Measurements from ENCODE around the gene CENPL.

CENPL gene

GRCh38 chr1:173824315-173825081 is at the start of gene CENPL, which contains the start of gene DARS2:
CENPL (minus strand) TSS chr1:173824883; CDS start chr1:173811299, 13,584 bp downstream.
DARS2 (plus strand) TSS chr1:173824673; CDS start chr1:173825230, 557 bp downstream.
- Mint-ChIP-seq H3K4me1 (peaks cover 20 to 47% of the 10 kb centered on the region in 2 donors), H3K9me3 (no peaks in the 10 kb centered on the region), H3K27ac (peak within 1 kb of the TSS; percentile 99), H3K27me3 (no peaks in the 10 kb centered on the region), H3K36me3 (peaks cover 16 to 23% of the 10 kb centered on the region in 2 donors), H3K4me3 (peak within 1 kb of the TSS; percentile 93 to 98)
- DNase-seq = peak; percentile 92
- ATAC-seq (replicated peaks) = peak; percentile 87 to 89

- H3K9me3 Mint-ChIP-seq = no peaks in the 10 kb centered on the region
Observed at GRCh38 chr1:173871500-173871899, 46.8 kb upstream of the CENPL start.

GRCh38 chr1:173871091-173871490 is 46.4 kb upstream of the CENPL start:
- no peaks in the 10 kb centered on the region for H3K9me3 Mint-ChIP-seq
- ATAC-seq (replicated peaks) (no peak), DNase-seq (no peak)
- H3K36me3 Mint-ChIP-seq = peaks cover 38 to 48% of the 10 kb centered on the region in 2 donors
- H3K4me1 Mint-ChIP-seq = peaks cover 21 to 40% of the 10 kb centered on the region in 2 donors
- H3K4me3 Mint-ChIP-seq = no peak overlapping the region
- no peaks in the 10 kb centered on the region for H3K27me3 Mint-ChIP-seq
- no peak overlapping the region for H3K27ac Mint-ChIP-seq

More at GRCh38 chr1:173871500-173871899, 46.8 kb upstream of the CENPL start:
- DNase-seq (no peak), ATAC-seq (replicated peaks) (no peak)
- Mint-ChIP-seq H3K4me1 (peaks cover 21 to 36% of the 10 kb centered on the region in 2 donors), H3K36me3 (peaks cover 34 to 44% of the 10 kb centered on the region in 2 donors), H3K27me3 (no peaks in the 10 kb centered on the region), H3K4me3 (no peak overlapping the region), H3K27ac (no peak overlapping the region)

- peak overlapping the region; percentile 56 for H3K27ac Mint-ChIP-seq
- peaks cover 26 to 46% of the 10 kb centered on the region in 2 donors for H3K4me1 Mint-ChIP-seq
- H3K4me3 Mint-ChIP-seq = peak overlapping the region; percentile 29 to 39
- ATAC-seq (replicated peaks) (no peak), DNase-seq (no peak)
- no peaks in the 10 kb centered on the region for H3K27me3 Mint-ChIP-seq
- H3K36me3 Mint-ChIP-seq = peaks cover 39 to 48% of the 10 kb centered on the region in 2 donors
- no peaks in the 10 kb centered on the region for H3K9me3 Mint-ChIP-seq
Observed at GRCh38 chr1:173870252-173871075, 45.8 kb upstream of the CENPL start.

- Mint-ChIP-seq H3K4me3 (peak overlapping the region; percentile 93 to 97), H3K27ac (peak overlapping the region; percentile 99), H3K27me3 (no peaks in the 10 kb centered on the region), H3K36me3 (peaks cover 48 to 63% of the 10 kb centered on the region in 2 donors), H3K4me1 (peaks cover 34 to 61% of the 10 kb centered on the region in 2 donors), H3K9me3 (no peaks in the 10 kb centered on the region)
- DNase-seq (no peak), ATAC-seq (replicated peaks) (peak in 1 of 2 donors; percentile 0)
Observed at GRCh38 chr1:173869021-173869359, 44.3 kb upstream of the CENPL start.

- H3K4me3 Mint-ChIP-seq = peak within 1 kb of the TSS; percentile 93 to 97
- H3K27ac Mint-ChIP-seq = peak within 1 kb of the TSS; percentile 99
- H3K36me3 Mint-ChIP-seq = peaks cover 51 to 67% of the 10 kb centered on the region in 2 donors
- ATAC-seq (replicated peaks) (peak; percentile 74 to 78), DNase-seq (peak; percentile 93)
- no peaks in the 10 kb centered on the region for H3K27me3 Mint-ChIP-seq
- H3K4me1 Mint-ChIP-seq = peaks cover 36 to 65% of the 10 kb centered on the region in 2 donors
- H3K9me3 Mint-ChIP-seq = no peaks in the 10 kb centered on the region
Observed at GRCh38 chr1:173868266-173869020, 43.8 kb upstream of the CENPL start, which contains the start of gene ZBTB37. ZBTB37 (plus strand) TSS chr1:173868380; CDS start chr1:173870226, 1,846 bp downstream.

- H3K9me3 Mint-ChIP-seq = no peaks in the 10 kb centered on the region
Observed at GRCh38 chr1:173867753-173868265, 43.1 kb upstream of the CENPL start, which contains the start of gene GAS5. GAS5 (minus strand) TSS chr1:173867989.

GRCh38 chr1:173867141-173867752 is 42.6 kb upstream of the CENPL start:
- peak overlapping the region; percentile 99 for H3K27ac Mint-ChIP-seq
- peaks cover 49 to 70% of the 10 kb centered on the region in 2 donors for H3K36me3 Mint-ChIP-seq
- H3K27me3 Mint-ChIP-seq = no peaks in the 10 kb centered on the region
- H3K9me3 Mint-ChIP-seq = no peaks in the 10 kb centered on the region
- no peak for DNase-seq
- peaks cover 34 to 59% of the 10 kb centered on the region in 2 donors for H3K4me1 Mint-ChIP-seq
- no peak for ATAC-seq (replicated peaks)
- peak overlapping the region; percentile 93 to 97 for H3K4me3 Mint-ChIP-seq

More at GRCh38 chr1:173867753-173868265, 43.1 kb upstream of the CENPL start, which contains the start of gene GAS5:
- Mint-ChIP-seq H3K4me1 (peaks cover 36 to 61% of the 10 kb centered on the region in 2 donors), H3K36me3 (peaks cover 49 to 68% of the 10 kb centered on the region in 2 donors), H3K27ac (peak within 1 kb of the TSS; percentile 99), H3K27me3 (no peaks in the 10 kb centered on the region), H3K4me3 (peak within 1 kb of the TSS; percentile 93 to 97)
- peak; percentile 99 for DNase-seq
- peak; percentile 82 to 85 for ATAC-seq (replicated peaks)

GRCh38 chr1:173866413-173867115 is 41.9 kb upstream of the CENPL start:
- no peaks in the 10 kb centered on the region for H3K27me3 Mint-ChIP-seq
- DNase-seq = no peak
- no peak for ATAC-seq (replicated peaks)
- no peaks in the 10 kb centered on the region for H3K9me3 Mint-ChIP-seq
- peaks cover 49 to 71% of the 10 kb centered on the region in 2 donors for H3K36me3 Mint-ChIP-seq
- H3K4me3 Mint-ChIP-seq = peak overlapping the region; percentile 93 to 97
- peaks cover 33 to 57% of the 10 kb centered on the region in 2 donors for H3K4me1 Mint-ChIP-seq
- H3K27ac Mint-ChIP-seq = peak overlapping the region; percentile 99

- H3K4me3 Mint-ChIP-seq = peak overlapping the region; percentile 93 to 97
- DNase-seq (no peak), ATAC-seq (replicated peaks) (no peak)
- H3K36me3 Mint-ChIP-seq = peaks cover 45 to 70% of the 10 kb centered on the region in 2 donors
- H3K4me1 Mint-ChIP-seq = peaks cover 29 to 54% of the 10 kb centered on the region in 2 donors
- no peaks in the 10 kb centered on the region for H3K9me3 Mint-ChIP-seq
- H3K27me3 Mint-ChIP-seq = no peaks in the 10 kb centered on the region
- peak overlapping the region; percentile 99 for H3K27ac Mint-ChIP-seq
Observed at GRCh38 chr1:173865468-173866164, 40.9 kb upstream of the CENPL start.

- H3K27ac Mint-ChIP-seq = peak overlapping the region; percentile 99
- H3K4me3 Mint-ChIP-seq = peak overlapping the region; percentile 93 to 97
- H3K36me3 Mint-ChIP-seq = peaks cover 45 to 66% of the 10 kb centered on the region in 2 donors
- peaks cover 24 to 43% of the 10 kb centered on the region in 2 donors for H3K4me1 Mint-ChIP-seq
- H3K9me3 Mint-ChIP-seq = no peaks in the 10 kb centered on the region
- no peak for DNase-seq
- no peak for ATAC-seq (replicated peaks)
- H3K27me3 Mint-ChIP-seq = no peaks in the 10 kb centered on the region
Observed at GRCh38 chr1:173864179-173864867, 39.6 kb upstream of the CENPL start.
